ENCODE results near the gene BANK1. TPM values are rescaled to one million over a fixed set of nuclear protein-coding genes. Genes with fewer than 3 reads are reported as not detected.

BANK1 gene
- total and polyA plus RNA-seq, 2 donors (not counting 1 experiment from before 2014, with no cell fraction given), result 353 to 354 TPM

- no peak for TF ChIP-seq EZH2 (IDR thresholded peaks at IDR 0.05; ENCODE audit: borderline replicate concordance, insufficient read depth, low read depth, low read length, poor library complexity, severe bottlenecking)
- TF ChIP-seq CTCF (IDR thresholded peaks at IDR 0.05), result no peak
- Histone ChIP-seq H3K27ac (ENCODE audit: low read length in 2 of 2) (peak overlapping the region in 1 of 2 donors; percentile 59), H3K79me2 (ENCODE audit: control insufficient read depth, insufficient read depth, low read length) (peaks cover 68% of the 10 kb centered on the region), H3K9ac (ENCODE audit: low read length) (no peak overlapping the region), H3K36me3 (replicated peaks in 1 of 2; ENCODE audit: control extremely low read depth in 1 of 2, control insufficient read depth in 1 of 2, extremely low read depth in 1 of 2, insufficient read depth in 2 of 2, low read length in 1 of 2) (peaks cover 2 to 76% of the 10 kb centered on the region in 2 experiments), H3K4me1 (ENCODE audit: control insufficient read depth in 2 of 2, insufficient read depth in 2 of 2, low read length in 2 of 2) (no peaks in the 10 kb centered on the region), H4K20me1 (ENCODE audit: control insufficient read depth, insufficient read depth, low read length, poor library complexity, severe bottlenecking) (peaks cover 2% of the 10 kb centered on the region), H3K4me2 (replicated peaks; ENCODE audit: low read depth, low read length, poor library complexity, severe bottlenecking) (no peak overlapping the region), H3K4me3 (ENCODE audit: control extremely low read depth in 1 of 5, extremely low read depth in 1 of 5, insufficient read depth in 1 of 5, low read depth in 2 of 5, low read length in 4 of 5) (no peak overlapping the region), H3K9me3 (ENCODE audit: control extremely low read depth in 1 of 3, control insufficient read depth in 2 of 3, insufficient read depth in 1 of 3, low read length in 2 of 3) (no peaks in the 10 kb centered on the region), H2AFZ (ENCODE audit: insufficient read depth, low read depth, low read length, poor library complexity, severe bottlenecking) (no peak overlapping the region), H3K27me3 (replicated peaks in 1 of 4; ENCODE audit: control extremely low read depth in 1 of 4, control insufficient read depth in 3 of 4, insufficient read depth in 4 of 4, low read length in 3 of 4) (no peaks in the 10 kb centered on the region)
- Mint-ChIP-seq H3K9me3 (ENCODE audit: insufficient read depth) (no peaks in the 10 kb centered on the region), H3K4me1 (peaks cover 47% of the 10 kb centered on the region), H3K4me3 (no peak overlapping the region), H3K27me3 (no peaks in the 10 kb centered on the region), H3K27ac (peak overlapping the region; percentile 57)
- POLR2A ChIA-PET, result no interaction called here
- WGBS (ENCODE audit: insufficient coverage), result 94% methylated on average over 4 of the region's 4 CpGs
- ATAC-seq (ENCODE audit: low read depth), result no peak
- CTCF ChIA-PET, result no interaction called here
- intact Hi-C loops (cut with micrococcal nuclease), result loop anchor here (2.0 kb wide), 1 partner anchor 17 kb away; no protein-coding TSS in a partner anchor
- no peak for DNase-seq
These were observed 163.4 kb downstream of the BANK1 start for GRCh38 chr4:101953949-101954348.

- TF ChIP-seq CTCF (IDR thresholded peaks at IDR 0.05) (no peak), EZH2 (IDR thresholded peaks at IDR 0.05; ENCODE audit: borderline replicate concordance, insufficient read depth, low read depth, low read length, poor library complexity, severe bottlenecking) (no peak)
- no peak for ATAC-seq (ENCODE audit: low read depth)
- Histone ChIP-seq H3K36me3 (replicated peaks in 1 of 2; ENCODE audit: control extremely low read depth in 1 of 2, control insufficient read depth in 1 of 2, extremely low read depth in 1 of 2, insufficient read depth in 2 of 2, low read length in 1 of 2) (peaks cover 0 to 73% of the 10 kb centered on the region in 2 experiments), H3K4me3 (ENCODE audit: control extremely low read depth in 1 of 5, extremely low read depth in 1 of 5, insufficient read depth in 1 of 5, low read depth in 2 of 5, low read length in 4 of 5) (no peak overlapping the region), H3K27me3 (replicated peaks in 1 of 4; ENCODE audit: control extremely low read depth in 1 of 4, control insufficient read depth in 3 of 4, insufficient read depth in 4 of 4, low read length in 3 of 4) (no peaks in the 10 kb centered on the region), H3K9me3 (ENCODE audit: control extremely low read depth in 1 of 3, control insufficient read depth in 2 of 3, insufficient read depth in 1 of 3, low read length in 2 of 3) (no peaks in the 10 kb centered on the region), H3K4me1 (ENCODE audit: control insufficient read depth in 2 of 2, insufficient read depth in 2 of 2, low read length in 2 of 2) (no peaks in the 10 kb centered on the region), H3K27ac (ENCODE audit: low read length in 2 of 2) (peak overlapping the region in 1 of 2 donors; percentile 59), H4K20me1 (ENCODE audit: control insufficient read depth, insufficient read depth, low read length, poor library complexity, severe bottlenecking) (no peaks in the 10 kb centered on the region), H3K79me2 (ENCODE audit: control insufficient read depth, insufficient read depth, low read length) (peaks cover 68% of the 10 kb centered on the region), H2AFZ (ENCODE audit: insufficient read depth, low read depth, low read length, poor library complexity, severe bottlenecking) (no peak overlapping the region), H3K9ac (ENCODE audit: low read length) (no peak overlapping the region), H3K4me2 (replicated peaks; ENCODE audit: low read depth, low read length, poor library complexity, severe bottlenecking) (no peak overlapping the region)
- Mint-ChIP-seq H3K9me3 (ENCODE audit: insufficient read depth) (no peaks in the 10 kb centered on the region), H3K4me1 (peaks cover 43% of the 10 kb centered on the region), H3K27ac (peak overlapping the region; percentile 57), H3K4me3 (no peak overlapping the region), H3K27me3 (no peaks in the 10 kb centered on the region)
- 100% methylated on average over 1 of the region's 1 CpG for WGBS (ENCODE audit: insufficient coverage)
- CTCF ChIA-PET, result no interaction called here
- no peak for DNase-seq
- POLR2A ChIA-PET, result no interaction called here
- intact Hi-C loops (cut with micrococcal nuclease), result loop anchor here (2.0 kb wide), 1 partner anchor 16 kb away; no protein-coding TSS in a partner anchor
These were observed 163.8 kb downstream of the BANK1 start for GRCh38 chr4:101954351-101954750.

Measured in B cell (primary cell).